DND-41 (cell line): ENCODE results near the gene PCDH12.

Experiments
- EZH2 ChIP-seq: IDR thresholded peaks from 3 replicates; pipeline ENCODE4 v1.6.1; 2012; ENCODE audit warnings: borderline replicate concordance, low read depth, mild to moderate bottlenecking, moderate library complexity, low read length, inconsistent platforms; ENCODE audit not compliant: severe bottlenecking
- TF ChIP-seq, protein P1 (sequence below): IDR thresholded peaks from 2 replicates; pipeline ENCODE4 v1.5.1; 2012; ENCODE audit warnings: borderline replicate concordance, low read length, moderate library complexity, mild to moderate bottlenecking; ENCODE audit not compliant: poor library complexity, severe bottlenecking; ENCODE audit errors: extremely low read depth

- TF ChIP-seq, protein P1, sequence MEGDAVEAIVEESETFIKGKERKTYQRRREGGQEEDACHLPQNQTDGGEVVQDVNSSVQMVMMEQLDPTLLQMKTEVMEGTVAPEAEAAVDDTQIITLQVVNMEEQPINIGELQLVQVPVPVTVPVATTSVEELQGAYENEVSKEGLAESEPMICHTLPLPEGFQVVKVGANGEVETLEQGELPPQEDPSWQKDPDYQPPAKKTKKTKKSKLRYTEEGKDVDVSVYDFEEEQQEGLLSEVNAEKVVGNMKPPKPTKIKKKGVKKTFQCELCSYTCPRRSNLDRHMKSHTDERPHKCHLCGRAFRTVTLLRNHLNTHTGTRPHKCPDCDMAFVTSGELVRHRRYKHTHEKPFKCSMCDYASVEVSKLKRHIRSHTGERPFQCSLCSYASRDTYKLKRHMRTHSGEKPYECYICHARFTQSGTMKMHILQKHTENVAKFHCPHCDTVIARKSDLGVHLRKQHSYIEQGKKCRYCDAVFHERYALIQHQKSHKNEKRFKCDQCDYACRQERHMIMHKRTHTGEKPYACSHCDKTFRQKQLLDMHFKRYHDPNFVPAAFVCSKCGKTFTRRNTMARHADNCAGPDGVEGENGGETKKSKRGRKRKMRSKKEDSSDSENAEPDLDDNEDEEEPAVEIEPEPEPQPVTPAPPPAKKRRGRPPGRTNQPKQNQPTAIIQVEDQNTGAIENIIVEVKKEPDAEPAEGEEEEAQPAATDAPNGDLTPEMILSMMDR, result no peak
- TF ChIP-seq EZH2, result no peak
These were observed 3.8 kb downstream of the PCDH12 start for GRCh38 chr5:141954194-141954593.
